ENCODE measurements around the gene CPT2. TPM values are rescaled to one million over a fixed set of nuclear protein-coding genes. Genes with fewer than 3 reads are reported as not detected.
A peak's percentile ranks its signal among the peaks of the same experiment; 100 is the strongest.

CPT2 gene
- total RNA-seq, 6 experiments from 2014 or later: 12.0 to 14.4 (median 12.7) TPM

GRCh38 chr1:53238197-53239155 is 41.9 kb downstream of the CPT2 start, which contains the start of gene MAGOH:
Gene MAGOH, minus strand, starts transcription at chr1:53238518. Its CDS starts 70 bp downstream, at chr1:53238448.
- Mint-ChIP-seq H3K36me3 (ENCODE audit: low read depth) (peaks cover 19% of the 10 kb centered on the region), H3K4me3 (peak within 1 kb of the TSS; percentile 99), H3K27ac (peak within 1 kb of the TSS; percentile 90), H3K4me1 (ENCODE audit: low read depth) (peaks cover 30% of the 10 kb centered on the region), H3K9me3 (no peaks in the 10 kb centered on the region), H3K27me3 (ENCODE audit: insufficient read depth) (peaks cover 6% of the 10 kb centered on the region)
- no peak; the same call in 1 of the 2 replicates for TF ChIP-seq CTCF (IDR thresholded peaks at IDR 0.05)
- DNase-seq: peak; percentile 89

DNA sequence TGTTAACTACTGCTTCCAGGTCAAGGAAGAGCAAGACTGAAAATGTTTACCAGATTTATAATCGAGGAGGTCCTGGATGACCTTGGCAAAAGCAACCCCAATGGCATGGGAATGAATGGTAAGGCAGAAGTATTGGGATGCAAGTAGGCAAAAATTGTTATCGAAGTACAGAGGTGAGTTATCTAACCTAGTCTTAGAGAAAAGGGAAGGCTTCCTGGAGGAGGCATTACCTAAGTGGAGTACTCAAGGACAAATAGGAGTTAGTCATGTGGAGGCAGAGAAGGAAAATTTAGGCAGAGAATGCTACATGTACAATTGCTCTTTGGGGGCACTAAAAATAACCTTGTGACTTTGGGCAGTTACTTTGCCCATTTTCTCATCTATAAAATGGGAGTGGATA is 45.2 kb downstream of the CPT2 start:
- no peak for TF ChIP-seq CTCF (IDR thresholded peaks at IDR 0.05)
- no peak overlapping the region for H3K4me3 Mint-ChIP-seq
- DNase-seq: no peak
- peaks cover 2% of the 10 kb centered on the region; the same call in 1 of the 2 replicates for H3K27me3 Mint-ChIP-seq (ENCODE audit: insufficient read depth)
- H3K9me3 Mint-ChIP-seq: no peaks in the 10 kb centered on the region
- peaks cover 11% of the 10 kb centered on the region for H3K36me3 Mint-ChIP-seq (ENCODE audit: low read depth)
- no peak overlapping the region for H3K27ac Mint-ChIP-seq
- H3K4me1 Mint-ChIP-seq (ENCODE audit: low read depth): peaks cover 32% of the 10 kb centered on the region

GRCh38 chr1:53242381-53242780 is 45.8 kb downstream of the CPT2 start:
- Mint-ChIP-seq H3K27me3 (ENCODE audit: insufficient read depth) (peaks cover 2% of the 10 kb centered on the region; the same call in 1 of the 2 replicates), H3K4me3 (no peak overlapping the region), H3K27ac (no peak overlapping the region), H3K9me3 (no peaks in the 10 kb centered on the region), H3K4me1 (ENCODE audit: low read depth) (peaks cover 35% of the 10 kb centered on the region), H3K36me3 (ENCODE audit: low read depth) (peaks cover 10% of the 10 kb centered on the region)
- TF ChIP-seq CTCF (IDR thresholded peaks at IDR 0.05): no peak
- no peak for DNase-seq

DNA sequence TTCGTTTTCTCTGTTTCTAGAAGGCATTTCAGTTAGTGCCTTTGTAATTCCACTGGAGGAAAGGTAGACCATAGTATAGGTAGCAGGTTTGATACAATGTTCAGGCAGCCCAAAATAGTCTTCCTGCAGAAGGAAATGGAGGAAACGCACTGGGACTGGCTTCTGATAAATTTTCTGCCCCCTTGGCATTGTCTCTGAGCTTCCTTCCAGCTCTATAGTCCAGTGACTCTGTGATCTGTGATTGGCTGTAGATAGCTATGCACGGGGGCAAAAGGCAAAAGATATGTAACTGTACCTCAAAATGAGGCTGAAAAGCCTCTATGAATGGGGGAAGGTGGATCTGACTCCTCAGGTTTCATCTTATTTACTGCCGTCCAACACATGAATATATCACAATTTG is 47.5 kb downstream of the CPT2 start:
- no peak overlapping the region for H3K4me3 Mint-ChIP-seq
- DNase-seq: no peak

More for the DNA sequence above, 47.5 kb downstream of the CPT2 start:
- TF ChIP-seq CTCF (IDR thresholded peaks at IDR 0.05): no peak
- no peaks in the 10 kb centered on the region for H3K9me3 Mint-ChIP-seq
- no peak overlapping the region for H3K27ac Mint-ChIP-seq
- no peaks in the 10 kb centered on the region for H3K27me3 Mint-ChIP-seq (ENCODE audit: insufficient read depth)
- no peaks in the 10 kb centered on the region; the same call in 1 of the 2 replicates for H3K36me3 Mint-ChIP-seq (ENCODE audit: low read depth)
- H3K4me1 Mint-ChIP-seq (ENCODE audit: low read depth): peaks cover 29% of the 10 kb centered on the region
